Measurements from ENCODE around the gene PDE4B. TPM values are rescaled to one million over a fixed set of nuclear protein-coding genes. Genes with fewer than 3 reads are reported as not detected.

PDE4B gene
- total and polyA plus RNA-seq, 10 of the 15 experiments (the other 5 are each of a cell fraction or from before 2014, with no cell fraction given), result 3.0 to 13.2 (median 5.7) TPM

DNA sequence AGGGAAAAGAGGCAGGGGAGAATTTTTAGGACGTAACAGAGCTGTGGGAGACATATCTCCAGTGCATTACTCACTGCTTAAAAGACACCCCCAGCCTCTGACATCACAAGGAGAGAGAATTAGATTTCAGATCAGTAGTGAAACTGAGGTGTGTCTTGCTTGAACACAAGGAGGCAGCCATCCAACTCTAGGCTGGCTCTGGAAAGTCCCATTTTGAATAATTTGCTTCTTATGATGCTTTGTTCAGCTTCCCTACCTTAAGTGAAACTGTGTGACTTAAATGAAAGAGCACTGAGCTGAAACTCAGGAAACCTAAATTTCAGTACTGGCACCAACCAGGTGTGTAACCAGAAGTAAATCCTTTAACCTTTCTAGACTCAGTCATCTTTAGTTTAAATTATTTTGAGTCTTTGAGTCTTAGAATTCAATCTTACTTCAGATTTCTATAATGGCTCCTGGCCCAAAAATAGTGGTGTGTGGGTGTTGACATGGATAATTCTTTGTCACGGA lies 489.7 kb downstream of the PDE4B start (continued):
- TF ChIP-seq TCF12 (IDR thresholded peaks at IDR 0.05; ENCODE audit: low read depth, low read length) (0 out of 2 replicates have a peak, but pooled peaks have one; percentile 58), RAD51 (IDR thresholded peaks at IDR 0.05) (0 out of 2 replicates have a peak, but pooled peaks have one; percentile 8), MEF2A (IDR thresholded peaks at IDR 0.05; ENCODE audit: insufficient read depth, low read depth, low read length) (peak; percentile 85), MXI1 (IDR thresholded peaks at IDR 0.05; ENCODE audit: low read depth, low read length) (0 out of 2 replicates have a peak, but pooled peaks have one; percentile 27), SIX5 (IDR thresholded peaks at IDR 0.05; ENCODE audit: low read depth, low read length, severe bottlenecking) (no peak), SMARCA5 (IDR thresholded peaks at IDR 0.05) (no peak), NFYA (IDR thresholded peaks at IDR 0.05; ENCODE audit: borderline replicate concordance, low read depth, low read length) (no peak), STAT3 (IDR thresholded peaks at IDR 0.05; ENCODE audit: low read depth, low read length) (peak; percentile 75; the same call in 1 of the 2 replicates), BHLHE40 (IDR thresholded peaks at IDR 0.05; ENCODE audit: borderline replicate concordance in 1 of 2, low read depth in 2 of 2, low read length in 1 of 2) (peak; percentile 25 to 75; a peak in 3 of 4 replicates), CBX5 (IDR thresholded peaks at IDR 0.05; ENCODE audit: low read depth) (peak; percentile 87), PML (IDR thresholded peaks at IDR 0.05; ENCODE audit: low read length) (peak; percentile 87), RCOR1 (conservative IDR thresholded peaks at IDR 0.05; ENCODE audit: low read depth, low read length) (peak; percentile 93), SREBF1 (IDR thresholded peaks at IDR 0.05; ENCODE audit: low read length) (peak; percentile 59; the same call in 1 of the 2 replicates)
- TF ChIP-seq, protein P1, sequence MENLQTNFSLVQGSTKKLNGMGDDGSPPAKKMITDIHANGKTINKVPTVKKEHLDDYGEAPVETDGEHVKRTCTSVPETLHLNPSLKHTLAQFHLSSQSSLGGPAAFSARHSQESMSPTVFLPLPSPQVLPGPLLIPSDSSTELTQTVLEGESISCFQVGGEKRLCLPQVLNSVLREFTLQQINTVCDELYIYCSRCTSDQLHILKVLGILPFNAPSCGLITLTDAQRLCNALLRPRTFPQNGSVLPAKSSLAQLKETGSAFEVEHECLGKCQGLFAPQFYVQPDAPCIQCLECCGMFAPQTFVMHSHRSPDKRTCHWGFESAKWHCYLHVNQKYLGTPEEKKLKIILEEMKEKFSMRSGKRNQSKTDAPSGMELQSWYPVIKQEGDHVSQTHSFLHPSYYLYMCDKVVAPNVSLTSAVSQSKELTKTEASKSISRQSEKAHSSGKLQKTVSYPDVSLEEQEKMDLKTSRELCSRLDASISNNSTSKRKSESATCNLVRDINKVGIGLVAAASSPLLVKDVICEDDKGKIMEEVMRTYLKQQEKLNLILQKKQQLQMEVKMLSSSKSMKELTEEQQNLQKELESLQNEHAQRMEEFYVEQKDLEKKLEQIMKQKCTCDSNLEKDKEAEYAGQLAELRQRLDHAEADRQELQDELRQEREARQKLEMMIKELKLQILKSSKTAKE (IDR thresholded peaks at IDR 0.05; ENCODE audit: low read depth, poor library complexity, severe bottlenecking), result peak; percentile 90
- TF ChIP-seq, protein P2, sequence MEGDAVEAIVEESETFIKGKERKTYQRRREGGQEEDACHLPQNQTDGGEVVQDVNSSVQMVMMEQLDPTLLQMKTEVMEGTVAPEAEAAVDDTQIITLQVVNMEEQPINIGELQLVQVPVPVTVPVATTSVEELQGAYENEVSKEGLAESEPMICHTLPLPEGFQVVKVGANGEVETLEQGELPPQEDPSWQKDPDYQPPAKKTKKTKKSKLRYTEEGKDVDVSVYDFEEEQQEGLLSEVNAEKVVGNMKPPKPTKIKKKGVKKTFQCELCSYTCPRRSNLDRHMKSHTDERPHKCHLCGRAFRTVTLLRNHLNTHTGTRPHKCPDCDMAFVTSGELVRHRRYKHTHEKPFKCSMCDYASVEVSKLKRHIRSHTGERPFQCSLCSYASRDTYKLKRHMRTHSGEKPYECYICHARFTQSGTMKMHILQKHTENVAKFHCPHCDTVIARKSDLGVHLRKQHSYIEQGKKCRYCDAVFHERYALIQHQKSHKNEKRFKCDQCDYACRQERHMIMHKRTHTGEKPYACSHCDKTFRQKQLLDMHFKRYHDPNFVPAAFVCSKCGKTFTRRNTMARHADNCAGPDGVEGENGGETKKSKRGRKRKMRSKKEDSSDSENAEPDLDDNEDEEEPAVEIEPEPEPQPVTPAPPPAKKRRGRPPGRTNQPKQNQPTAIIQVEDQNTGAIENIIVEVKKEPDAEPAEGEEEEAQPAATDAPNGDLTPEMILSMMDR (IDR thresholded peaks at IDR 0.05 in 2 of 3, conservative IDR thresholded peaks at IDR 0.05 in 1 of 3; ENCODE audit: control insufficient read depth in 2 of 3, extremely low read depth in 1 of 3, insufficient read depth in 1 of 3, low read depth in 3 of 3, low read length in 3 of 3), result peak; percentile 21 to 52 (median 25); a peak in 4 of 6 replicates
- TF ChIP-seq, protein P3, sequence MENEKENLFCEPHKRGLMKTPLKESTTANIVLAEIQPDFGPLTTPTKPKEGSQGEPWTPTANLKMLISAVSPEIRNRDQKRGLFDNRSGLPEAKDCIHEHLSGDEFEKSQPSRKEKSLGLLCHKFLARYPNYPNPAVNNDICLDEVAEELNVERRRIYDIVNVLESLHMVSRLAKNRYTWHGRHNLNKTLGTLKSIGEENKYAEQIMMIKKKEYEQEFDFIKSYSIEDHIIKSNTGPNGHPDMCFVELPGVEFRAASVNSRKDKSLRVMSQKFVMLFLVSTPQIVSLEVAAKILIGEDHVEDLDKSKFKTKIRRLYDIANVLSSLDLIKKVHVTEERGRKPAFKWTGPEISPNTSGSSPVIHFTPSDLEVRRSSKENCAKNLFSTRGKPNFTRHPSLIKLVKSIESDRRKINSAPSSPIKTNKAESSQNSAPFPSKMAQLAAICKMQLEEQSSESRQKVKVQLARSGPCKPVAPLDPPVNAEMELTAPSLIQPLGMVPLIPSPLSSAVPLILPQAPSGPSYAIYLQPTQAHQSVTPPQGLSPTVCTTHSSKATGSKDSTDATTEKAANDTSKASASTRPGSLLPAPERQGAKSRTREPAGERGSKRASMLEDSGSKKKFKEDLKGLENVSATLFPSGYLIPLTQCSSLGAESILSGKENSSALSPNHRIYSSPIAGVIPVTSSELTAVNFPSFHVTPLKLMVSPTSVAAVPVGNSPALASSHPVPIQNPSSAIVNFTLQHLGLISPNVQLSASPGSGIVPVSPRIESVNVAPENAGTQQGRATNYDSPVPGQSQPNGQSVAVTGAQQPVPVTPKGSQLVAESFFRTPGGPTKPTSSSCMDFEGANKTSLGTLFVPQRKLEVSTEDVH (IDR thresholded peaks at IDR 0.05; ENCODE audit: low read depth, partially characterized antibody), result peak; percentile 45
- TF ChIP-seq, protein P4, sequence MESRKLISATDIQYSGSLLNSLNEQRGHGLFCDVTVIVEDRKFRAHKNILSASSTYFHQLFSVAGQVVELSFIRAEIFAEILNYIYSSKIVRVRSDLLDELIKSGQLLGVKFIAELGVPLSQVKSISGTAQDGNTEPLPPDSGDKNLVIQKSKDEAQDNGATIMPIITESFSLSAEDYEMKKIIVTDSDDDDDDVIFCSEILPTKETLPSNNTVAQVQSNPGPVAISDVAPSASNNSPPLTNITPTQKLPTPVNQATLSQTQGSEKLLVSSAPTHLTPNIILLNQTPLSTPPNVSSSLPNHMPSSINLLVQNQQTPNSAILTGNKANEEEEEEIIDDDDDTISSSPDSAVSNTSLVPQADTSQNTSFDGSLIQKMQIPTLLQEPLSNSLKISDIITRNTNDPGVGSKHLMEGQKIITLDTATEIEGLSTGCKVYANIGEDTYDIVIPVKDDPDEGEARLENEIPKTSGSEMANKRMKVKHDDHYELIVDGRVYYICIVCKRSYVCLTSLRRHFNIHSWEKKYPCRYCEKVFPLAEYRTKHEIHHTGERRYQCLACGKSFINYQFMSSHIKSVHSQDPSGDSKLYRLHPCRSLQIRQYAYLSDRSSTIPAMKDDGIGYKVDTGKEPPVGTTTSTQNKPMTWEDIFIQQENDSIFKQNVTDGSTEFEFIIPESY (IDR thresholded peaks at IDR 0.05), result no peak
- TF ChIP-seq, protein P5, sequence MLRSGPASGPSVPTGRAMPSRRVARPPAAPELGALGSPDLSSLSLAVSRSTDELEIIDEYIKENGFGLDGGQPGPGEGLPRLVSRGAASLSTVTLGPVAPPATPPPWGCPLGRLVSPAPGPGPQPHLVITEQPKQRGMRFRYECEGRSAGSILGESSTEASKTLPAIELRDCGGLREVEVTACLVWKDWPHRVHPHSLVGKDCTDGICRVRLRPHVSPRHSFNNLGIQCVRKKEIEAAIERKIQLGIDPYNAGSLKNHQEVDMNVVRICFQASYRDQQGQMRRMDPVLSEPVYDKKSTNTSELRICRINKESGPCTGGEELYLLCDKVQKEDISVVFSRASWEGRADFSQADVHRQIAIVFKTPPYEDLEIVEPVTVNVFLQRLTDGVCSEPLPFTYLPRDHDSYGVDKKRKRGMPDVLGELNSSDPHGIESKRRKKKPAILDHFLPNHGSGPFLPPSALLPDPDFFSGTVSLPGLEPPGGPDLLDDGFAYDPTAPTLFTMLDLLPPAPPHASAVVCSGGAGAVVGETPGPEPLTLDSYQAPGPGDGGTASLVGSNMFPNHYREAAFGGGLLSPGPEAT (IDR thresholded peaks at IDR 0.05; ENCODE audit: low read depth), result peak; percentile 98

Measured in GM12878 (cell line).